B cell (primary cell): ENCODE results near the gene LTB4R. TPM values are rescaled to one million over a fixed set of nuclear protein-coding genes. Genes with fewer than 3 reads are reported as not detected.

Source experiments
- ATAC-seq: fragments of 200-7000 bp; cut with Tn5 transposase; one replicate; pipeline ENCODE4 v1.10.0; 2021; ENCODE audit warnings: low read depth, mild to moderate bottlenecking, moderate number of reproducible peaks, moderate library complexity
- CTCF ChIA-PET: fragments of 350-600 bp; sonication (Branson Sonifier 250); formaldehyde crosslinking; loops from one replicate; lab custom pipeline; 2021; ENCODE audit warnings: antibody characterized with exemption, inconsistent platforms; lab: Charles Lee
- POLR2A ChIA-PET: fragments of 350-600 bp; sonication (Branson Sonifier 250); formaldehyde crosslinking; loops from one replicate; lab custom pipeline; 2021; ENCODE audit warnings: antibody characterized with exemption; lab: Charles Lee
- DNase-seq: peaks from one replicate; pipeline ENCODE4 v3.0.0; 2013
- H2AFZ ChIP-seq: 2 replicates; pipeline ENCODE4 v1.6.1; 2012; ENCODE audit warnings: mild to moderate bottlenecking, low read depth, low read length; ENCODE audit not compliant: insufficient read depth, poor library complexity, severe bottlenecking
- H3K27ac ChIP-seq, 2 donors: 1 replicate in 1 of 2; 2 replicates in 1 of 2; pipeline ENCODE4 v1.5.1; 2012 to 2013; ENCODE audit warnings: low read length in 2 of 2, mild to moderate bottlenecking in 2 of 2, moderate library complexity in 1 of 2
- H3K27me3 ChIP-seq, 4 experiments: fragments of 200-600 bp in 1 of 4; sonication (generic) in 1 of 4; replicated peaks in 1 of 4; 1 replicate in 2 of 4; 2 replicates in 2 of 4; pipeline versions ENCODE4 v1.6.1 to v1.7.0; 2013 to 2016; ENCODE audit warnings: low read length in 3 of 4, mild to moderate bottlenecking in 2 of 4, mixed read lengths in 1 of 4, moderate library complexity in 1 of 4; ENCODE audit not compliant: insufficient read depth in 4 of 4, control insufficient read depth in 3 of 4; ENCODE audit errors: control extremely low read depth in 1 of 4
- H3K36me3 ChIP-seq, 2 experiments: replicated peaks in 1 of 2; 1 replicate in 1 of 2; 2 replicates in 1 of 2; pipeline versions ENCODE4 v1.6.1 to v1.7.1; 2013; ENCODE audit warnings: low read length in 1 of 2; ENCODE audit not compliant: insufficient read depth in 2 of 2, control insufficient read depth in 1 of 2; ENCODE audit errors: control extremely low read depth in 1 of 2, extremely low read depth in 1 of 2
- H3K4me1 ChIP-seq, 2 donors: fragments of 200-600 bp in 1 of 2; sonication (generic) in 1 of 2; 1 replicate in 1 of 2; 2 replicates in 1 of 2; pipeline versions ENCODE4 v1.5.1 to v1.6.1; 2013 to 2017; ENCODE audit warnings: low read length in 2 of 2; ENCODE audit not compliant: control insufficient read depth in 2 of 2, insufficient read depth in 2 of 2
- H3K4me2 ChIP-seq: replicated peaks from 2 replicates; pipeline ENCODE3; 2012; ENCODE audit warnings: mild to moderate bottlenecking, low read depth, low read length; ENCODE audit not compliant: poor library complexity, severe bottlenecking
- H3K4me3 ChIP-seq, 5 experiments: fragments of 200-600 bp in 1 of 5; sonication (generic) in 1 of 5; 1 replicate in 3 of 5; 2 replicates in 2 of 5; pipeline versions ENCODE4 v1.5.1 to v1.7.0; 2011 to 2016; ENCODE audit warnings: low read length in 4 of 5, mild to moderate bottlenecking in 4 of 5, low read depth in 2 of 5, control low read depth in 1 of 5, moderate library complexity in 1 of 5; ENCODE audit not compliant: insufficient read depth in 1 of 5; ENCODE audit errors: control extremely low read depth in 1 of 5, extremely low read depth in 1 of 5
- H3K79me2 ChIP-seq: fragments of 200-600 bp; sonication (generic); one replicate; pipeline ENCODE4 v1.6.0; 2016; ENCODE audit warnings: low read length; ENCODE audit not compliant: control insufficient read depth, insufficient read depth
- H3K9ac ChIP-seq: fragments of 200-600 bp; sonication (generic); 2 replicates; pipeline ENCODE4 v1.6.1; 2017; ENCODE audit warnings: mild to moderate bottlenecking, low read length, moderate library complexity
- H3K9me3 ChIP-seq, 3 donors: one replicate each; pipeline versions ENCODE4 v1.6.1 to v1.7.1; 2013; ENCODE audit warnings: low read length in 2 of 3; ENCODE audit not compliant: control insufficient read depth in 2 of 3, insufficient read depth in 1 of 3; ENCODE audit errors: control extremely low read depth in 1 of 3
- H4K20me1 ChIP-seq: 2 replicates; pipeline ENCODE4 v1.6.0; 2012; ENCODE audit warnings: mild to moderate bottlenecking, low read length; ENCODE audit not compliant: insufficient read depth, control insufficient read depth, poor library complexity, severe bottlenecking
- H3K27ac Mint-ChIP-seq: one replicate; pipeline ENCODE4 v1.8.0; 2021; ENCODE audit warnings: mixed read lengths
- H3K27me3 Mint-ChIP-seq: one replicate; pipeline ENCODE4 v1.8.0; 2021; ENCODE audit warnings: mixed read lengths
- H3K4me1 Mint-ChIP-seq: one replicate; pipeline ENCODE4 v1.8.0; 2021; ENCODE audit warnings: mixed read lengths
- H3K4me3 Mint-ChIP-seq: one replicate; pipeline ENCODE4 v1.8.0; 2021; ENCODE audit warnings: mixed read lengths
- H3K9me3 Mint-ChIP-seq: one replicate; pipeline ENCODE4 v1.8.0; 2022; ENCODE audit warnings: mixed read lengths; ENCODE audit not compliant: insufficient read depth
- EZH2 ChIP-seq: IDR thresholded peaks from 2 replicates; pipeline ENCODE4 v1.6.1; 2012; ENCODE audit warnings: borderline replicate concordance, low read depth, mild to moderate bottlenecking, moderate library complexity, low read length; ENCODE audit not compliant: insufficient read depth, poor library complexity, severe bottlenecking
- WGBS: methylation state at CpG from one replicate; pipeline ENCODE4 v1.1.5; 2013; ENCODE audit warnings: missing lambda C conversion rate; ENCODE audit not compliant: insufficient coverage; 5-methylcytosine and 5-hydroxymethylcytosine counted together
- intact Hi-C: fragments of 100-400 bp; cut with micrococcal nuclease; formaldehyde crosslinking; loops from one replicate; pipeline ENCODE4 v1.10.0; 2022
- polyA plus RNA-seq: library from polyadenylated mRNA; depleted of rRNA; stranded (reverse); fragments of >200 nt; gene quantifications from 2 replicates; pipeline ENCODE4 v1.2.3, GENCODE V29; 2012
- total RNA-seq, 2 donors: library from RNA; stranded (reverse); fragments of 120-200 nt in 1 of 2; gene quantifications; 1 replicate in 1 of 2; 2 replicates in 1 of 2; pipeline versions ENCODE4 v1.2.3 to v1.2.4, GENCODE V29; 2013 to 2022
- TF ChIP-seq, protein P1 (sequence below): fragments of 200-600 bp; IDR thresholded peaks from one replicate; pipeline ENCODE4 v1.8.0; 2022; ENCODE audit warnings: antibody characterized with exemption, mild to moderate bottlenecking

Gene LTB4R
- total and polyA plus RNA-seq, 2 donors (not counting 1 experiment from before 2014, with no cell fraction given): 8.8 to 19.1 TPM

DNA sequence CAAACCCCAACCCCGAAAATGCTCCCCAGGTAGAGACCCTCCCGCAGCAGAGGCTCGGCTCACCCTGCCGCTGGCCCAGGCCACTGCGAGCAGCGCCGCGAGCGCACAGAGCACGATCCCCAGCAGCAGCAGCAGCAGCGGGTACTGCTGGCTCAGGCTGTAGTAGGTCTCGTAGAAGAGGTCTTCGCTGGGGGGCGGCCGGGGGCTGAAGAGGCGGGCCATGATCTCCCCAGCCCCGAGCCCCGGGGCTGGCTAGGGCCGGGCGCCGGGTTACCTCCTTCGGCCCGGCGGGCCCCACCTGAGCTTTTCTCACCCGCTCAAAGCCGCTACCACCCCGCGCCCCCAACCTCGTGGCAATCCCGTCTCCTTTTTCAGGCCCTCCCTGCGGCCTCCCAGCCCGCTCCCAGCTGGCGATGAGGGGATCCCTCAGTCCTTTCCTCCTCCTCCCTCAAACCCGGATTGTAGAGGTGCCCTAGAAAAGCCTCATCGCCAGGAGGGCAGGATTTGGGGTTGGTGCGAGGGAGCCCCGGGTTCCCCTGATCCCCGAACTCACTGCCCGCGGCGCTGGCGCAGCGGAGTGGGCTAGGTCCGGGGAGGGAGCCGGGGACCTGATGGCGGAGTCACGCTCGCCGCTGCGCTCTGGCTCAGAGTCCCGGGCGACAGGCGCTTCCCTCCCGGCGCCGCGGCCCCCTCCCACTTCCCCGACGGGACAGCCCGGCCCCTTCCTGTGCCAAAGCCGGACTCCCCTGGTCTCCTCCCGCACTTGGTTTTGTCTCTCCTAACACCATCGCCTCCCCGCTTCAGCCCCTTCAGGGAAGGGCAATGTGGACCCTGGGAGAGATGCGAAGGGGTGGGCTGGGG is 23.4 kb downstream of the LTB4R start, which contains the start of gene ADCY4:
Gene ADCY4 (minus strand): TSS at position 641 of the 861 bp plus-strand sequence. CDS start 419 bp downstream, at position 222.
- peaks cover 0 to 9% (median 0%) of the 10 kb centered on the region in 3 donors for H3K9me3 ChIP-seq
- H3K27ac ChIP-seq: no peak within 1 kb of the TSS
- H3K9ac ChIP-seq: peak within 1 kb of the TSS; percentile 51
- 3% methylated on average over 56 of the region's 65 CpGs for WGBS
- peak within 1 kb of the TSS; percentile 88 for H3K4me2 ChIP-seq
- peaks cover 0 to 24% of the 10 kb centered on the region in 2 experiments for H3K36me3 ChIP-seq
- Mint-ChIP-seq H3K27ac (no peak within 1 kb of the TSS), H3K9me3 (no peaks in the 10 kb centered on the region), H3K27me3 (peaks cover 17% of the 10 kb centered on the region), H3K4me1 (peaks cover 48% of the 10 kb centered on the region), H3K4me3 (peak within 1 kb of the TSS; percentile 69)
- DNase-seq: peak; percentile 61
- peaks cover 15% of the 10 kb centered on the region for H3K79me2 ChIP-seq
- ChIA-PET CTCF (interaction anchor here (1.5 to 16.1 kb wide), 10 partner anchors 11 to 227 kb away, joined by 5 to 650 read pairs (median 22); partner anchors contain the start of genes CBLN3, KHNYN, NYNRIN and TINF2), POLR2A (interaction anchor here (0.8 to 3.5 kb wide), 3 partner anchors 31 to 102 kb away, joined by 3 to 42 read pairs (median 20); partner anchors contain the start of genes CBLN3 and KHNYN)
- H3K4me3 ChIP-seq: peak within 1 kb of the TSS in 3 of 5 experiments; percentile 41 to 60 (median 43)
- intact Hi-C loops: loop anchor here (10.0 kb wide), 1 partner anchor 340 kb away; no protein-coding TSS in a partner anchor
- peaks cover 25% of the 10 kb centered on the region for H4K20me1 ChIP-seq
- TF ChIP-seq, protein P1, sequence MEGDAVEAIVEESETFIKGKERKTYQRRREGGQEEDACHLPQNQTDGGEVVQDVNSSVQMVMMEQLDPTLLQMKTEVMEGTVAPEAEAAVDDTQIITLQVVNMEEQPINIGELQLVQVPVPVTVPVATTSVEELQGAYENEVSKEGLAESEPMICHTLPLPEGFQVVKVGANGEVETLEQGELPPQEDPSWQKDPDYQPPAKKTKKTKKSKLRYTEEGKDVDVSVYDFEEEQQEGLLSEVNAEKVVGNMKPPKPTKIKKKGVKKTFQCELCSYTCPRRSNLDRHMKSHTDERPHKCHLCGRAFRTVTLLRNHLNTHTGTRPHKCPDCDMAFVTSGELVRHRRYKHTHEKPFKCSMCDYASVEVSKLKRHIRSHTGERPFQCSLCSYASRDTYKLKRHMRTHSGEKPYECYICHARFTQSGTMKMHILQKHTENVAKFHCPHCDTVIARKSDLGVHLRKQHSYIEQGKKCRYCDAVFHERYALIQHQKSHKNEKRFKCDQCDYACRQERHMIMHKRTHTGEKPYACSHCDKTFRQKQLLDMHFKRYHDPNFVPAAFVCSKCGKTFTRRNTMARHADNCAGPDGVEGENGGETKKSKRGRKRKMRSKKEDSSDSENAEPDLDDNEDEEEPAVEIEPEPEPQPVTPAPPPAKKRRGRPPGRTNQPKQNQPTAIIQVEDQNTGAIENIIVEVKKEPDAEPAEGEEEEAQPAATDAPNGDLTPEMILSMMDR: no peak
- TF ChIP-seq EZH2: peak; percentile 79
- H3K4me1 ChIP-seq: peaks cover 49 to 54% of the 10 kb centered on the region in 2 donors
- no peak for ATAC-seq
- H2AFZ ChIP-seq: peak within 1 kb of the TSS; percentile 19
- H3K27me3 ChIP-seq: peaks cover 0 to 33% (median 19%) of the 10 kb centered on the region in 4 experiments
